ENCODE data around the gene RAET1E. TPM values are rescaled to one million over a fixed set of nuclear protein-coding genes. Genes with fewer than 3 reads are reported as not detected.
"Not testable (repeated sequence)": the region's sequence is repeated elsewhere in the genome, so short reads cannot be mapped to it uniquely, and the experiment has no call there.

RAET1E gene
- polyA plus RNA-seq, 1 donor, result 0.45 TPM

DNA sequence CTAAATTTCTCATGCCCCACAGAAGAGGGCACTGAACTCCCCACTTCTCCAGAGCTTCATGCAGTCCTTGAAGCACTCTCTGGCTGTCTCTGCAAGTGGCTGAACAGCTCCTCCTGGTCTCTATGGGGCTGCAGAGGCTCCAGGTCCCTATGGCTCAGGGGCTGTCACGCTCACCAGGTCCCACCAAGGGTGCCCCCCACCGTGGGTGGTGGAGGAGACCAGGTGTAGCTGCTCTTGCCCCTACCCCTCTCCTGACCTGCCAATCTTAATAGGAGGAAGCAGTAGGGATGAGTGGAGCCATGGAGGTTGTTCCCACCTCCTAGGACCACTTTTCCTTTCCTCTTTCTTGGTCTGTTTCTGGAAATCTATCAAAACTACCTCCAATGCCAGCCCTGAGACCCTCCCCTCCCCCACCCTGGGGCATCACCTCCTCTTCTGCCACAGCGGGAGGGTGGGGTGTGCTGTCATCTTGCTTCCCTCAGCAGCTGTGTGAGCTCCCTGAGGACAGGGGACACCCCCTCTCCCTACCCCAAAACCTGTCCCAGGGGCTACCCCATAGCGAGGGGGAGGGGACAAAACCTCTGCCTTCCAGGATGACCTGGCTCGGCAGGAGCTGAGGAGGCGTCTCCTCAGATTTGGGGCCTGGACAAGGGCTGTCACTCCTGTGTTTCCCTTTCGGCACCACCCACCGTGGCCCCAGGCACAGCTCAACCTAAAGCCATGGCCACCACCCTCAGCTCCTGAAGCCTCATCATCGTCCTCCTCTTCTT, 12.0 kb upstream of the RAET1E start:
- no peak for DNase-seq

DNA sequence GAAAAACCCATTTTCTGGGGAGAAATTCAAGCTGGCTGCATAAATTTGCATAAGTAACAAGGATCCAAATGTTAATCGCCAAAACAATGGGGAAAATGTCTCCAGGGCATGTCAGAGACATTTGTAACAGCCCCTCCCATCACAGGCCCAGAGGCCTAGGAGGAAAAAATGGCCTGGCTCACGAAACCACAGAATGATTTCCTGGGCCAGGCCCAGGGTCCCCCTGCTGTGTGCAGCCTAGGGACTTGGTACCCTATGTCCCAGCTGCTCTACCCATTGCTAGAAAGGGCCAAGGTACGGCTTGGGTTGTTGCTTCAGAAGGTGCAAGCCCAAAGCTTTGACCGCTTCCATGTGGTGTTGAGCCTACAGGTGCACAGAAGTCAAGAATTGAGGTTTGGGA, 10.6 kb upstream of the RAET1E start:
- DNase-seq, result not testable (repeated sequence)

DNA sequence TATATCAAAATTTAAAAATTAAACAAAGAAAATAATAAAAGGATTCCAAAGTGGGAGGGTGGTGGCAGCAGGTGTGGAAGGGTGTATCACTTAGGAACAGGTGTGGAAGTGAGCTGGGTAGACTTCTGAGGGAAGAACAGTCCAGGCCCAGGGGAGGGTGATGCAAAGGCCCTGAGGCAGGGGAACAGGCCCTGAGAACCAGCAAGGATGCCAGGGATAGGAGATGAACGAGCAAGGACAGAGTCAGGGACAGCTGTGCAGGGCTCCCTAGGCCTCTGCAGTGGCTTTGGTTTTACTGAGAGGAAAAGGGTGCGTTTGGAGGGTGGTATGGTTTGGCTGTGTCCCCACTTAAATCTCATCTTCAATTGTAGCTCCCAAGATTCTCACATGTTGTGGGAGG, 9.4 kb upstream of the RAET1E start:
- no peak for DNase-seq

DNA sequence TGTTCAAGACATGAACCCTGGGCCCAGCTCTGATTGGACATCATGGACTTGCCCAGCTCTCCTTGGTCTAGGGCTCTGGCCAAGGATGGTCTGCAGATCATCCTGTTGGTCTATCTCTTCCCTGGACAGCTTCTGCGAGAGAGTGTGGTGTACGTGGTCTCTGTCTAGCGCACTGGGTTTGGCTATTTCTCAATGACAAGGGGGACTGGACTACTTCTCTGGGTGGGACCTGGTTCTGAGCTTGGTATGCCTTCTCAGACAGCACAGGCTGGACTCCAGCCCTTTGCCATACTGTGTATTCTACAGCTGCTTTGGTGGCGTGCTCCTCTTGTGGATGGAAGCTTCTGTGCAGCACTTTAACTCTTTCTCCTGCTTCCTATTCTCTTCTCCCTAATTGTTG, 8.5 kb upstream of the RAET1E start:
- no peak for DNase-seq

DNA sequence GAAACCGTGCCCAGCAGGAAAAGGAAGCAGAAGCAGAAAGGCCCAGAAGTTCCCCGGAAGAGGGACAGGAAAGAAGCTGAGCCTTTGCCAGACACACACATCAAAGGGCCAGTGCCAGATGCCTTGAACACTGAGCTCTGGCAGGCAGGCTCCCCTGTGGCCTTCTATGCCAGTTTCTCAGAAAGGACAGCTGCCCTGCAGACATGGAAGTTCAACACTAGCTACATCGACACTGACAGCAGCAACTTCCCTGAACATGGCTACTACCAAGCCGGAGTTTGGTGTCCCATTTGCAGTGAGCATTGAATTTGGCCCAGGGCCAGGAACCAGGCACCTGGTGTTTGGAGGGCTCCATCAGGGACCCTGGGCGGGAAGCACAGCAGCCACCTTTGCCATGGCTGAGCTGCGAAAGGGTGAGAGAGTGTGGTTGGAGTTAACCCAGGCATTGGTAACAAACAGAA, 8.0 kb upstream of the RAET1E start:
- no peak for DNase-seq

DNA sequence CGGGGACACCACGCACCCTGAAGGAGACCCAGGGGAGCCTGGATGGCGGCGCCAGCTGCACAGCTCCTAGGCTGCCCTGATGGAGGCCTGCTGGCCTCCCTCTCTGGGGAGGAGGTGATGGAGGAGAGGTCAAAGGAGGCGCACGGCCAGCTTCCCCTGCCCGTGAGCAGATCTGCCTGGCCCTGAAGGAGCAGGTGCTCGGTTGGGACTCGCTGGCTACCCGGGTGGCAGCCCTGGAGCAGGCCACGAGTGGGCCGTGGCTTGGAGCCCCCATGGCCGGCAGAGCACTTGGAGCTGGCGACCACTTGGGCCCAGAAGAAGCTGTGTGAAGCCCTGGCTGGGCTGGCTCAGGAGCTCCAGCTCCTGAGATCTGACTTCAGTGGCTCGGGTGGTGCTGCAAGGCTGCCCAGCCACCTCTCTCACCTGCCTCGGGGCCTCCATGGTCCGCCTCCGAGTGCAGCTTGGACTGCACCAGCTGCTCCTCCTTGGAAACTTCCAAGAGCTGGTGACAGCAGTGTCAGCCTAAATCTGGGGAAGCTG, 7.5 kb upstream of the RAET1E start:
- no peak for DNase-seq

DNA sequence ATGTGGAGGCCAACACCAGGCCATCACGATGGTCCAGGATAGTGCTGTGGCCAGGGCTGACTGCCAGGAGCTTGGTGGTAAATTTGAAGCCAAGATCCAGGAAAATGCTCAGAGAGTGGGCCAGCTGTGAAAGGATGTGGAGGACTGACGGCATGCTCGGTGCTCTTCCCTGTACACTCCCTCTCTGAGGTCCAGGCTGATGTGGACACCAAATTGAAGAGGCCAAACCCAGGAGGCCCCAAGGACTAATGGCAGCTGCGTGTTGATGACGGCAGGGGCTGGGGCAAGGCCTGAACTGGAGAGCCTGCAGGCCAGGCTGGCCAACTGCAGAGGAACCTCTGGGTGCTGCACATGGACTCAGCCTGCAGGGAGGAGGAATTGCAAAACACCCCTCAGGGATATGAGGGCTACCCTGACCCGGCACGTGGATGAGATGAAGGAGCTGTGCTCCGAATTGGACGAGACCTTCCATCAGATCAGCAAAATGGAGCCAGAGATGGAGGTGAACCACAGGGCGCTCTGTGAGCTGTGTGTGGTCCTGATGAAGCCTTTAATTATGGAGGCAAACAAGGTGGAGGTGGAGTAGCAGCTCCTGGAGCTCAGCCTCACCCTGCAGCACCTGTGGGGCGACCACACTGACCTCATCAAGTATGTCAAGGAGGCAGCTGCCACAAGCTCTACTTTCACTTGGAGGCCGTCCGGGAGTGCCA, 6.9 kb upstream of the RAET1E start:
- DNase-seq, result no peak

DNA sequence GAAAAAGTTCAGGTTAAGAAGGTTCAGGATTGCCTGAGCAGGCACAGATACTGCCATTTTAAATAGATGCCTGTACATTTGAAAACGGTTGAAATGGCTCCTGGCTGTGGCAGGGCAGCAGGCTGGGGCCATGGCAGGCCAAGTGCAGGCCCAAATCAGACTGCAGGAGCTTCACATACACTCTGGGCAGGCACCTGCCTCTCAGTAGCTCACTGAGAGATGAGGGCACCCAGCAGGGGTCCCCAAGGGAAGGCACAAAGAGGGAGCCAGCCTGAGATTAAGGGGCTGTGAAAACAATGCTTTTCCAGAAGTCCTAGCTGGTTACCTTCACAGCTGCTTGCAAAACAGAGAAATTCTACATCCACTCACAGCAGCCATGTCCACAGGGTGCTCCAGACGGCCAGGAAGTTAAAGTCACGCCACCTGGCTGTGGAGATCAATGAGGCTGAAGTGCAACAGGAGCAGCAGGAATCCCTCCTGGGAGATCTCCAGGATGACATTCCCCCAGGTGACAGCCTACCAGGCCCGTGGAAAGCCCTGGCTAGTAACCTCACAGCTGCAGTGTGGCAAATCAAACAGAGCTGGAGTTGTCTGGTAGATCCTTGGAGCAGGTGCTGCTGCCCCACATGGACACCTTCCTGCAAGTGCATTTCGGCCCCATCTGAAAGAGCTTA, 6.2 kb upstream of the RAET1E start:
- DNase-seq, result no peak

DNA sequence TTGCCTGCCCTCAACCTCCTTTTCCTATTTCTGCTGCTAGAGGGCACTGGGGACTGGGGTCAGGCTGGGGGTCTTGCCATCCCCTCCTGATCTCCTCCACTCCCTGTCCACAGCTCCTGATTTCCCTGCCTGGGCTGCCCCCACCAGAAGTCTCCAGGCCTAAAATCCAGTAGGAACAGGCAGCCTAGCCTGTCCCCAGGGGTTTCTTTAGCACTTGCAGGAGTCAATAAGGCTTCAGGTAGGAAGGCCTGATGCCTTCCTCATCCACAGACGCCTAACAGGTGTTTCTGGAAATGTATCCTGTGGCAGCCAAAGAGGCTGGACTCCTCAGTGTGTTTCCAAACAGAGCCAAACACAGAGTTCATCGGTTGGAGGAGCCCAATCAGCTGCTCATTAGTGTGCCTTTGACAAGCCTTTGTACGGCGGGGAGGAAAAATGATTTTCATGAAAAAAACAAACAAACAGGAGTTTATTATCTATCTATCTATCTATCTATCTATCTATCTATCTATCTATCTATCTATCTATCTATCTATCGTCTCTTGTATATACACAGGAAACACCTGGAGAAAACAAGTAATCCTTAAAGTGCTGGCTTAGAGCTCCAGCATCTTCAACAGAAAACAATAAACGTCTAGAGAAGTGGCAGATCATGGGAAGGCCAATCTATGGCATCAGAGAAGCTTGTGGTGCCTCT, 3.7 kb upstream of the RAET1E start:
- DNase-seq, result no peak

DNA sequence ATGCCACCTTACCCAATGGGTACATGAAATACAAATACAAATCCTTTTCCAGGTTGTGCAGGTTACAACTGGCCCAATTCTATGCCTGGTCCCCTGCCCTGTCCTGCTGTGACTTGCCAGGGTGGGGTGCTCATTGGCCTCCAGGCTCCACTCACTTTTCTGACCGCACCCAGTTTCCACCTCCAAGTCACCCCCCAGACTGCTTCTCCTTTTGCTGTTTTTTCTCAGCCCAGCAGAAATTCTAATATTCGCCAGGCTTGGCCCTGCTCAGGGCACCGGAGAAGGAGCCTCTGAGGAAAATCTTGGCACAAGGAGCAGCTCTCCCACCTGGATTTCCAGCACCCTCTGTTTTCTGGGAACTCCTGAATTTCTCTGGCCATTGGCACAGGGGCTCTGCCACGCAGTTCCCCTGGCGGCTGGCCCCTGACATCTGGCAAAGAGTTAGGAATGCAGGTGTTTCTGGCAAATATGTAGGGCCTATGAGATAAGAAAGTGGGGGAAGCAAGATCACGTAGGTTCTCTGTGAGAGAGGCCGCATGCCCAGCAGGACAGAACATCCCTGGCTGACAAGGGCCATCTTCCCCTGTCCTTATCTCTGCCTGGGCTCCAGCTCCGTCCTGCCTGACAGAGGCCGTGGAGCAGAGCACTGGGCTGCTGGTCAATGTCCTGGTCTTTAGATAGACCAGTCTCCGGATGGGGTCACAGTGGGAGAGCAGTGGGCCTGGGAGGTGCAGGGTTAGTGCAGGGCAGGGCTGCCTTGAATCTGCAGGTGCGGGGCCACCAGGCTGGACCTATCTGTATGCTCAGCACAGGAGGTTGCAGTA, 2.9 kb upstream of the RAET1E start:
- DNase-seq, result no peak

DNA sequence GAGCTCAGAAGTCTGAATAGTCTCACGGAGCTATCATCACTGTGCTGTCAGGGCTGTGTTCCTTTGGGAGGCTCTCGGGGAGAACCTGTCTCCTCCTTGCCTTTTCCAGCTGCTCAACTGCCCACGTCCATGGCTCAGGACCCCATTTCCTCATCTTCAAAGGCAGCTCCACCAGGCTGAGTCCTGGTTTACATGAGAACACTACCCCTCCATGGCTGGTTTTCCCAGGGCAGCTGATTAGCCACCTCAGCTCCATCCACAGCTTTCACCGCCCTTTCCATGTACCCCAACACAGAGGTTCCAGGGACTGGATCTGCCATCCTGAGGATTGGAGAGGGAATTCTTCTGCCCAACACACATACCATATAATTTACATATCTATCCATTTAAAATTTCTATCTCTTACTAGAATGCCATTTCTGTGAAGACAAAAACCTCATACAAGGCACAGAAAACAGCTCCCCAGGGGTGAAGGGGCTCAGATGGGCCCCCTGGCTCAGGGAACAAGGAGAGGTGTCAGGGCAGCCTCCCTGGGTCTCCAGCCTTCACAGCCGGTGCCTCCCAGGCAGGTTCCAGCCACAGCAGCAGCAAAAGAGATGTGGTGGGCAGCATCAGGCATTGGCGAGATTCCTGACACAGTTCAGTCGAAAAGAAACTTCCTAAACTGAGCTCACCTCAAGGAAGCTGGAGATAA, 2.2 kb upstream of the RAET1E start:
- no peak for DNase-seq

DNA sequence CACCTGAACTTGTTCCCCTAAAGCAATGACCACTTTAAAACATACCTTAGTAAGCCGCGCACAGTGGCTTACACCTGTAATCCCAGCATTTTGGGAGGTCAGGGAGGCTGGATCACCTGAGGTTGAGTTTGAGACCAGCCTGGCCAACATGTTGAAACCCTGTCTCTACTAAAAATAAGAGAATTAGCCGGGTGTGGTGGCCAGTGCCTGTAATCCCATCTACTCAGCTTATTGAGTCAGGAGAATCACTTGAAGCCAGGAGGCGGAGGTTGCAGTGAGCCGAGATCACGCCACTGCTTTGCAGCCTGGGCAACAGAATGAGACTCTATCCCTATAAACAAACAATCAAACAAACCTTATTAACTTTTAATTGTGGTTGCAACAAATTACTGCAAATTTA, 1.6 kb upstream of the RAET1E start:
- no peak for DNase-seq

DNA sequence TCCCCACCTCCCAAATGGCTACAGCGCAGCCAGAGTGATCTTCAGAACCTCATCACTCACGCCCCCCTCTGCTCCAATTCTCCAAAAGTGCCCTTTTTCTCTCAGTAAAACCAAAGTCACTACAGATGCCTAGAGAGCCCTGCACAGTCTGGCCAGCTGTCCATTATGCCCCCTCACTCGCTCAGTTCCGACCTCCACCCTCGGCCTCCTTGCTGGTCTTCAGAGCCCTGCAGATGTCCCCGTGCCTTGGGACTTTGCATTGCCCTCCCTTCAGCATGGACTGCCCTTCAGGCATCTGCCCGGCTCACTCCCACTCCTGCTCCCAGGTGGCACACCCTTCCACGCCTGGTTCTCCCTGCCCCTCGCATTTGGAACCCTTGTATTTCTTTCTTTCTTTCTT, 1.1 kb upstream of the RAET1E start:
- no peak for DNase-seq

DNA sequence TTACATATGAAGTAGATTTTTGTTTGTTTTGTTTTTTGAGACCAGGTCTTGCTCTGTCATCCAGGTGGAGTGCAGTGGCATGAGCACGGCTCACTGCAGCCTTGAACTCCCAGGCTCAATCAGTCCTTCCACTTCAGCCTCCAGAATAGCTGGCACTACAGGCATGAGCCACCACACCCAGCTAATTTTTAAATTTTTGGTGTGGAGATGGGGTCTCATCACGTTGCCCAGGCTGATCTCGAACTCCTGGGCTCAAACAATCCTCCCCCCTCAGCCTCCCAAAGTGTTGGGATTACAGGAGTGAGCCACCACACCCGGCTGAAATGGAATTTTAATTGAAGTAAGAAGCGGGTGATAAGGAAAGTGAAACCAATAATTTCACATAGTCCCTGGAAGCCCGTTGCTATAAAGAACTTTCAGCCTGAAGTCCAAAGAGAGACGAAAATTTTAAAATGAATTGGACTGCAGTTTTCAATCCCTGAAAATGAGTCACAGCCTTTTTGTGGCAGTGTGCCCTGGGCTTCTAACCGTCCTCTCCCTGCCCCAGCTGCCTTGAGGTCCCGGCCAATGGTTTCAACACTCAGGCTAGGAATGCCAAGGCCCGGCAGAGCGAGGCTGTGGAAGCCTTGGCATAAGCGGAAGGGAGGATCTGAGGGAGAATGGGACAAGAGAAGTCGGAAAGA, 757 bp downstream of the RAET1E start:
- peak; percentile 83 for DNase-seq

DNA sequence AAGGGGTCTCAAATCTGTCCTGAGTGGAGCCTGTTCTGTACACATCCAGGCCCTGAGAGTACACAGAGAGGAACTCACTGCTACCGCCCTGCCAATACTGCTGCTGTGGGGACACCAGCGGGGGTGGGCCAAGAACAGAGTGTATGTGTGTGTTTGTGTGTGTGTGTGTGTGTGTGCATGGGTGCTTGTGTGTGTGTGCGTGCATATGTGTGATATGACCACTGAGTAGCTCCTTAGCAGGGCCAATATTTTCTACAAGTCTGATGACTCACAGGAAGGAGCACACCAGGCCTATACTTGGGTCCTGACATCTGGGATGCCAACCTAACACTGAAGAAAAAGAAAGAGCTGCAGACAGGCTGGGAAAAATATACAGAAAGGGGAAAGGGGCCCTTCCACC, 1.4 kb downstream of the RAET1E start:
- DNase-seq, result no peak

DNA sequence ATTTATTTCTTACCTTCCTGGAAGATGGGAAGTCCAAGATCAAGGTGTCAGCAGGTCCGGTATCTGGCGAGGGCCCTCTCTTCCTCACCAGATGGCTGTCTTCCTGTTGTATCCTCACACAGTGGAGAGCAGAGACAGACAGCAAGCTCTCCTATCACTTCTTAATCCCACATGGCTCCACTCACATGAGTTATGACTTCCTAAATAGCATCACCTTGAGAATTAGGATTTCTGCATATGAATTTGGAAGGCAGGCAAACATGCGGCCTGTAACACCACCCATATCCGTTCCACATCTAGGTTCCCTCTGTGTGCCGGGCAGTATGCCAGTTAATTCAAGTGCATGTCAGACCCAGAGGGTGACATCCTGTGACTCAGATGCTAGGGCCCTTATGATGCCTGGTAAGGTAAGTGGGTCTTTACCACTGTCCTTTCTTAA, 2.1 kb downstream of the RAET1E start:
- DNase-seq, result no peak

DNA sequence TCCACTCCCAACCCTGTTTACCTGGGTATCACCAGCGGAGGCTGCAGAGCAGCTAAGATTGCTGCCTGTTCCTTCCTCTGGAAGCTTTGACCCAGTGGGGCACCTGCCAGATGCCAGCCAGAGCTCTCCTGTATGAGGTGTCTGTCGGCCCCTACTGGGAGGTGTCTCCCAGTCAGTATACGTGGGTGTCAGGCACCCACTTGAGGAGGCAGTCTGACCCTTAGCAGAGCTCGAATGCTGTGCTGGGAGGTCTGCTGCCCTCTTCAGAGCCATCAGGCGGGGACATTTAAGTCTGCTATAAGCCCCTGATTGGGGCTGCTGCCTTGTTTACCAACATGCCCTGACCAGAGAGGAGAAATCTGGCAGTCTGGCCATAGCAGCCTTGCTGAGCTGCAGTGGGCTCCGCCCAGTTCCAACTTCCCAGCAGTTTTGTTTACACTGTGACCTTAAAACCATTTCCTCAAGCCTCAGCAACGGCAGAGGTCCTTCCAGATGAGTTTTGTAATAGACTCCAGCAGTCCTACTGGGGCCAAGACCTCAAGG, 2.8 kb downstream of the RAET1E start:
- peak; percentile 47 for DNase-seq

DNA sequence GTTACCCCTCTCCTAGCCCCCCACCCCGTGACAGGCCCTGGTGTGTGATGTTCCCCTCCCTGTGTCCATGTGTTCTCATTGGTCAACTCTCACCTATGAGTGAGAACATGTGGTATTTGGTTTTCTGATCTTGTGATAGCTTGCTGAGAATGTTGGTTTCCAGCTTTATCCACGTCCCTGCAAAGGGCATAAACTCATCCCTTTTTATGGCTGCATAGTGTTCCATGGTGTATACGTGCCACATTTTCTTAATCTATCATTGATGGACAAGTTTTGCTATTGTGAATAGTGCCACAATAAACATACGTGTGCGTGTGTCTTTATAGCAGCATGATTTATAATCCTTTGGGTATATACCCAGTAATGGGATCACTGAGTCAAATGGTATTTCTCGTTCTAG, 6.0 kb downstream of the RAET1E start:
- DNase-seq, result not testable (repeated sequence)

DNA sequence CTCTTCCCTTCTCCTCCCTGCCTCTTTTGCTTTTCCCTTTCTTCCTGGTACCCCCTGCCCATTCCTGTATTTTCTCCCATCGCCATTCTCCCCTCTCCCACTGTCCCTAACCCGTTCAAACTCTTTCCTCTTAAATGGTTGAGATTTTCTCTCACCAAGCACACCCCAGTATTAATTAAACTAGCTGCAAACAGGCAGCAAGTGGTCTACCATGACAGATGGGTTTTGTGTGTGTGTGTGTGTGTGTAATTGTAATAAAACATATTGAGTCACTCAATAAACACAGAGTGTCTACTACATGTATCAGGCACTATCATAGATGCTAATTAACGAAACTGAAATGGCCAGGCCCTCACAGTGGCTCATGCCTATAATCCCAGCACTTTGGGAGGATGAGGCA, 6.7 kb downstream of the RAET1E start:
- DNase-seq, result no peak

DNA sequence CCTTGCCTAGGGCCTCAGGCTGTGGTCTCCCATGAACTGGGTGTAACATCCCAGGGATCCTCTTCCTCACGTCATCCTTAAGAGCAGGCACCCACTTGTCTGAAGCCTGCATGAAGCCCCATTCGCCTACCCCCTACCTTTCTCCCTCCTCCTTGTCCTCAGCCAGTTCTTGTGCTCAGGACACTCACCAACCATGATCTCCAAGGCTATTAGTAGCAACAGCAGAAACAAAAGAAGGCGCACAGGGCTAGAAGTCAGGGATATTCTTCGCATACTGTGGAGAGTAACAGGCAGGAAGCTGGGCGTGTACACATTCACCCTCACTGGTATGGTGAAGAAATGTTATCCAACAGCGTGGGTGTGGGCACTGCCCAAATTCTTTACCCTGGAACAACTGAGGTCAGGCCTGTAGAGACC, 7.3 kb downstream of the RAET1E start:
- DNase-seq, result no peak

All from hindlimb muscle (tissue), 1 donor.